SK-N-SH treated with all-trans-retinoic acid at 6 μM for 48 hours (cell line): ENCODE measurements around the gene WIPF2.

Source experiments
- ATAC-seq: fragments of 200-7000 bp; cut with Tn5 transposase; 3 replicates; pipeline ENCODE4 v1.9.1; 2020; ENCODE audit warnings: mild to moderate bottlenecking, moderate library complexity
- ARNTL ChIP-seq: fragments of 450-650 bp; formaldehyde crosslinking; IDR thresholded peaks from 2 replicates; pipeline ENCODE4 v1.5.0; 2020; ENCODE audit warnings: low read depth, mild to moderate bottlenecking, moderate library complexity, borderline replicate concordance
- BACH2 ChIP-seq: fragments of 250-450 bp; sonication (Bioruptor Pico); IDR thresholded peaks from 2 replicates; pipeline ENCODE4 v1.9.0; 2021; ENCODE audit warnings: mild to moderate bottlenecking, borderline replicate concordance
- CSDC2 ChIP-seq: fragments of 250-450 bp; sonication (Bioruptor Pico); IDR thresholded peaks from 2 replicates; pipeline ENCODE4 v1.5.0; 2020; ENCODE audit warnings: mild to moderate bottlenecking, moderate library complexity
- CSRNP3 ChIP-seq: fragments of 250-450 bp; sonication (Bioruptor Pico); IDR thresholded peaks from 2 replicates; pipeline ENCODE4 v1.5.1; 2021; ENCODE audit warnings: mild to moderate bottlenecking, moderate library complexity
- ESRRG ChIP-seq: fragments of 250-450 bp; sonication (Bioruptor Pico); IDR thresholded peaks from 2 replicates; pipeline ENCODE4 v1.6.1; 2021; ENCODE audit warnings: mild to moderate bottlenecking
- GLIS3 ChIP-seq: fragments of 250-450 bp; sonication (Bioruptor Pico); IDR thresholded peaks from 2 replicates; pipeline ENCODE4 v1.5.0; 2020; ENCODE audit warnings: mild to moderate bottlenecking, moderate library complexity
- OSR1 ChIP-seq: fragments of 250-450 bp; sonication (Bioruptor Pico); IDR thresholded peaks from 2 replicates; pipeline ENCODE4 v1.8.0; 2022; ENCODE audit warnings: moderate library complexity, mild to moderate bottlenecking, inconsistent platforms
- PPARA ChIP-seq: fragments of 250-450 bp; sonication (Bioruptor Pico); IDR thresholded peaks from 2 replicates; pipeline ENCODE4 v1.5.0; 2020; ENCODE audit warnings: mild to moderate bottlenecking, borderline replicate concordance
- RARB ChIP-seq: fragments of 250-450 bp; sonication (Bioruptor Pico); IDR thresholded peaks from 2 replicates; pipeline ENCODE4 v1.8.0; 2021; ENCODE audit warnings: mild to moderate bottlenecking, moderate library complexity
- SNAI2 ChIP-seq: fragments of 250-450 bp; sonication (Bioruptor Pico); IDR thresholded peaks from 2 replicates; pipeline ENCODE4 v1.5.0; 2020; ENCODE audit warnings: mild to moderate bottlenecking, moderate library complexity
- TCF4 ChIP-seq: fragments of 250-450 bp; sonication (Bioruptor Pico); IDR thresholded peaks from 2 replicates; pipeline ENCODE4 v1.8.0; 2021; ENCODE audit warnings: mild to moderate bottlenecking, moderate library complexity, borderline replicate concordance
- TOX ChIP-seq: fragments of 250-450 bp; sonication (Bioruptor Pico); IDR thresholded peaks from 2 replicates; pipeline ENCODE4 v1.8.0; 2021; ENCODE audit warnings: mild to moderate bottlenecking, moderate library complexity, borderline replicate concordance
- TSHZ2 ChIP-seq: fragments of 250-450 bp; sonication (Bioruptor Pico); IDR thresholded peaks from 2 replicates; pipeline ENCODE4 v1.5.0; 2020; ENCODE audit warnings: mild to moderate bottlenecking, moderate library complexity
- ZFP3 ChIP-seq: fragments of 250-450 bp; sonication (Bioruptor Pico); IDR thresholded peaks from 2 replicates; pipeline ENCODE4 v1.5.0; 2020; ENCODE audit warnings: mild to moderate bottlenecking, moderate library complexity
- ZFP30 ChIP-seq: fragments of 450-650 bp; formaldehyde crosslinking; IDR thresholded peaks from 2 replicates; pipeline ENCODE4 v1.5.0; 2022; ENCODE audit warnings: mild to moderate bottlenecking, moderate library complexity
- ZNF70 ChIP-seq: fragments of 450-650 bp; formaldehyde crosslinking; IDR thresholded peaks from 2 replicates; pipeline ENCODE4 v1.5.0; 2020; ENCODE audit warnings: mild to moderate bottlenecking, moderate library complexity
- ZNF8 ChIP-seq: fragments of 450-650 bp; formaldehyde crosslinking; IDR thresholded peaks from 2 replicates; pipeline ENCODE4 v1.5.0; 2020; ENCODE audit warnings: mild to moderate bottlenecking, moderate library complexity
- TF ChIP-seq, protein P1 (sequence below): fragments of 250-450 bp; sonication (Bioruptor Pico); IDR thresholded peaks from 2 replicates; pipeline ENCODE4 v1.5.1; 2020; ENCODE audit warnings: low read depth, mild to moderate bottlenecking, moderate library complexity
- TF ChIP-seq, protein P2 (sequence below): fragments of 250-450 bp; sonication (Bioruptor Pico); IDR thresholded peaks from 2 replicates; pipeline ENCODE4 v1.8.0; 2021; ENCODE audit warnings: low read depth, mild to moderate bottlenecking, moderate library complexity, borderline replicate concordance

The WIPF2 gene

DNA sequence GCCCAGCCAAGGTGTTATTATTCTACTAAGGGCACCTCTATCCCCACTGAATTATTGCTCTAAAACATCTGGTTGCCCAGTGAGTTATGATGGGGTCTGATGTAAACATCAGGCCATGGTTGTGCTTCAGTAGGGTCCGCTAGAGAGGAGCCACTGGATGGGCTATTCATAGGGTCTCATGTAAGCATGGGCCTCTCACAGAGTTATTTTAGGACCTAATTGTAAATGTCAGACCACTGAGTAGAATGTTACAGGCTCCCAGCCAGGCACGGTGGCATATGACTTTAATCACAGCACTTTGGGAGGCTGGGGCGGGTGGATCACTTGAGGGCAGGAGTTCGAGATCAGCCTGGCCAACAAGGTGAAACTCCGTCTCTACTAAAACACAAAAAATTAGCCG is 36.5 kb upstream of the WIPF2 start:
- TF ChIP-seq OSR1 (CRISPR knock-in tag), result no peak
- no peak for TF ChIP-seq CSDC2
- no peak for TF ChIP-seq CSRNP3 (CRISPR knock-in tag)
- TF ChIP-seq TCF4, result no peak
- no peak for TF ChIP-seq GLIS3 (CRISPR knock-in tag)
- TF ChIP-seq ARNTL, result no peak
- TF ChIP-seq, protein P1, sequence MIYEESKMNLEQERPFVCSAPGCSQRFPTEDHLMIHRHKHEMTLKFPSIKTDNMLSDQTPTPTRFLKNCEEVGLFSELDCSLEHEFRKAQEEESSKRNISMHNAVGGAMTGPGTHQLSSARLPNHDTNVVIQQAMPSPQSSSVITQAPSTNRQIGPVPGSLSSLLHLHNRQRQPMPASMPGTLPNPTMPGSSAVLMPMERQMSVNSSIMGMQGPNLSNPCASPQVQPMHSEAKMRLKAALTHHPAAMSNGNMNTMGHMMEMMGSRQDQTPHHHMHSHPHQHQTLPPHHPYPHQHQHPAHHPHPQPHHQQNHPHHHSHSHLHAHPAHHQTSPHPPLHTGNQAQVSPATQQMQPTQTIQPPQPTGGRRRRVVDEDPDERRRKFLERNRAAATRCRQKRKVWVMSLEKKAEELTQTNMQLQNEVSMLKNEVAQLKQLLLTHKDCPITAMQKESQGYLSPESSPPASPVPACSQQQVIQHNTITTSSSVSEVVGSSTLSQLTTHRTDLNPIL (CRISPR knock-in tag), result no peak
- no peak for TF ChIP-seq ZFP30
- TF ChIP-seq ZFP3 (CRISPR knock-in tag), result no peak
- no peak for ATAC-seq

DNA sequence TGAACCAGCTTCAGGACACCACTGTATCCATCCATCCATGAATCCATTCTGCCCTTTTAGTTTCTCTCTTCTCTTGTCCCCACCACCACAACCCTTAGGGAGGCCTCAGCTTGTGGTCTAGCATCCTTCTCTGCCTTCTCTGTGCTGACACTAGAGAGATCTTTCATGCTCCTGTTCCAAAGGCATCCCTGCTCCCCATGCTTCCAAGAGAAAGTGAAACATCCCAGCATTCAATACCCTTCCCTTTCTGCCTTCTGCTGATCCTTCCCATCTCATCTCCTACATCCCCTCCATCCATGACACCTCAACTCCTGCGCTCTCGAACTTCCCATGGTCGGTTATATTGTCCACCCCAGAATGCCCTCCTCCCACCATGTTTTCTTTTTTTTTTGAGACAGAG is 31.9 kb upstream of the WIPF2 start:
- ATAC-seq, result no peak
- TF ChIP-seq SNAI2 (CRISPR knock-in tag) (no peak), GLIS3 (CRISPR knock-in tag) (no peak), CSRNP3 (CRISPR knock-in tag) (no peak), BACH2 (no peak), TOX (CRISPR knock-in tag) (no peak), ZNF8 (CRISPR knock-in tag) (no peak), RARB (CRISPR knock-in tag) (no peak), TSHZ2 (CRISPR knock-in tag) (no peak), ZNF70 (CRISPR knock-in tag) (no peak), ZFP30 (no peak), PPARA (CRISPR knock-in tag) (no peak), ESRRG (CRISPR knock-in tag) (no peak), ARNTL (no peak)
- TF ChIP-seq, protein P1 (CRISPR knock-in tag), result no peak
- TF ChIP-seq, protein P2, sequence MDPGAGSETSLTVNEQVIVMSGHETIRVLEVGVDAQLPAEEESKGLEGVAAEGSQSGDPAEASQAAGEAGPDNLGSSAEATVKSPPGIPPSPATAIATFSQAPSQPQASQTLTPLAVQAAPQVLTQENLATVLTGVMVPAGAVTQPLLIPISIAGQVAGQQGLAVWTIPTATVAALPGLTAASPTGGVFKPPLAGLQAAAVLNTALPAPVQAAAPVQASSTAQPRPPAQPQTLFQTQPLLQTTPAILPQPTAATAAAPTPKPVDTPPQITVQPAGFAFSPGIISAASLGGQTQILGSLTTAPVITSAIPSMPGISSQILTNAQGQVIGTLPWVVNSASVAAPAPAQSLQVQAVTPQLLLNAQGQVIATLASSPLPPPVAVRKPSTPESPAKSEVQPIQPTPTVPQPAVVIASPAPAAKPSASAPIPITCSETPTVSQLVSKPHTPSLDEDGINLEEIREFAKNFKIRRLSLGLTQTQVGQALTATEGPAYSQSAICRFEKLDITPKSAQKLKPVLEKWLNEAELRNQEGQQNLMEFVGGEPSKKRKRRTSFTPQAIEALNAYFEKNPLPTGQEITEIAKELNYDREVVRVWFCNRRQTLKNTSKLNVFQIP (CRISPR knock-in tag), result no peak
- TF ChIP-seq, all 23 proteins: peak for 0

GRCh38 chr17:40188694-40189093 is 30.4 kb upstream of the WIPF2 start:
- TF ChIP-seq ZNF8 (CRISPR knock-in tag), result no peak
- ATAC-seq, result no peak
